Sigmoid colon (tissue), 4 donors: ENCODE data around the gene CD300A.

Experiments
- EP300 ChIP-seq, 4 donors: sonication (generic); formaldehyde crosslinking; IDR thresholded peaks; one replicate each; pipeline ENCODE4 v1.6.1; 2017; ENCODE audit warnings: antibody characterized with exemption in 4 of 4
- POLR2A ChIP-seq, 2 donors: fragments of 450-650 bp; IDR thresholded peaks; one replicate each; pipeline ENCODE4 v1.6.1; 2016; ENCODE audit warnings: antibody characterized with exemption in 2 of 2, mild to moderate bottlenecking in 2 of 2, moderate library complexity in 2 of 2
- POLR2AphosphoS5 ChIP-seq, 4 donors: sonication (generic); formaldehyde crosslinking; IDR thresholded peaks; one replicate each; pipeline ENCODE4 v1.6.1; 2017; ENCODE audit warnings: antibody characterized with exemption in 4 of 4
- TF ChIP-seq, protein P1 (sequence below), 4 experiments: fragments of 450-650 bp in 3 of 4; fragments of 200-600 bp in 1 of 4; IDR thresholded peaks; one replicate each; pipeline ENCODE4 v1.5.1; 2016 to 2019; ENCODE audit warnings: antibody characterized with exemption in 4 of 4, mild to moderate bottlenecking in 3 of 4, moderate library complexity in 2 of 4

DNA sequence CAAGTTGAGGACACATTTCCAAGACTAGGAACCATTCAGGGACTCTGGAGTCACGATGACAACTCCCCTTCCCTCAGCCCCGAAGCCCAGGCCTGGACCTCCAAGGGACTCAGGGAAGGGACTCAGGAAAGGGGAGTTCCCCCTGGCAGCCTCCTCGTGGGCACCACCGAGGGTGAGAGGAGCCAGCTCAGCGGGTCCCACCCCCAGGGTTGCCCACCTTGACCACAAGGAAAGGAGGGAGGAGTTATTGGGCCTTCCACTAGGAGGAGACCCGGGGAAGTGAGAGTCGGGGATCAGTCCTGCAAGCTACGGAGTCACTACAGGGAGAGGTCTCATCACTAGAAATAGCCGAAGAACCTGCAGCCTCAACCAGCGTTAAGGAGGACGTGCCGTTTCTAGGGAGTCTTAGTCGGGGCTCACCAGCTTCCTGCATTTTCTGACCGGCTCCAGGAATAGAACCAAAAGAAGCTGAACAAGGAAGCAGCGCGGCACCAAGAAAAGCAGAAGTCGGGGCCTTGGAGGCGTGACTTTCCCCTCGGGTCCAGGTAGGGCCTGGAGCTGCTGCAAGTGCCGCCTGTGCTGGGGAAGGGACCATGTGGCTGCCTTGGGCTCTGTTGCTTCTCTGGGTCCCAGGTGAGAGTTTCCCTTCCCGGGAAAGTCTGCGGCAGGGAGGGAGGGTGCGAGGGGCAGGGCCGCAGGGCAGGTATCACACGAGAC, at the start of gene CD300A:
- no peak for TF ChIP-seq POLR2A (IDR thresholded peaks at IDR 0.05)
- TF ChIP-seq, protein P1, sequence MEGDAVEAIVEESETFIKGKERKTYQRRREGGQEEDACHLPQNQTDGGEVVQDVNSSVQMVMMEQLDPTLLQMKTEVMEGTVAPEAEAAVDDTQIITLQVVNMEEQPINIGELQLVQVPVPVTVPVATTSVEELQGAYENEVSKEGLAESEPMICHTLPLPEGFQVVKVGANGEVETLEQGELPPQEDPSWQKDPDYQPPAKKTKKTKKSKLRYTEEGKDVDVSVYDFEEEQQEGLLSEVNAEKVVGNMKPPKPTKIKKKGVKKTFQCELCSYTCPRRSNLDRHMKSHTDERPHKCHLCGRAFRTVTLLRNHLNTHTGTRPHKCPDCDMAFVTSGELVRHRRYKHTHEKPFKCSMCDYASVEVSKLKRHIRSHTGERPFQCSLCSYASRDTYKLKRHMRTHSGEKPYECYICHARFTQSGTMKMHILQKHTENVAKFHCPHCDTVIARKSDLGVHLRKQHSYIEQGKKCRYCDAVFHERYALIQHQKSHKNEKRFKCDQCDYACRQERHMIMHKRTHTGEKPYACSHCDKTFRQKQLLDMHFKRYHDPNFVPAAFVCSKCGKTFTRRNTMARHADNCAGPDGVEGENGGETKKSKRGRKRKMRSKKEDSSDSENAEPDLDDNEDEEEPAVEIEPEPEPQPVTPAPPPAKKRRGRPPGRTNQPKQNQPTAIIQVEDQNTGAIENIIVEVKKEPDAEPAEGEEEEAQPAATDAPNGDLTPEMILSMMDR (IDR thresholded peaks at IDR 0.05) = no peak
- TF ChIP-seq EP300 (IDR thresholded peaks at IDR 0.05) = no peak
- TF ChIP-seq POLR2AphosphoS5 (IDR thresholded peaks at IDR 0.05) = no peak
